HG02840 (cell line): Measurements from ENCODE around the gene CADM2.

Experiments used
- ATAC-seq: cut with Tn5 transposase; IDR thresholded peaks from one replicate; pipeline ENCODE4 v1.9.1; 2021; ENCODE audit warnings: mild to moderate bottlenecking, moderate library complexity, moderate number of reproducible peaks; ENCODE audit not compliant: unreplicated experiment, low FRiP score

CADM2 gene

GRCh38 chr3:85171976-85172375 lies 213.2 kb downstream of the CADM2 start:
- no peak for ATAC-seq

DNA sequence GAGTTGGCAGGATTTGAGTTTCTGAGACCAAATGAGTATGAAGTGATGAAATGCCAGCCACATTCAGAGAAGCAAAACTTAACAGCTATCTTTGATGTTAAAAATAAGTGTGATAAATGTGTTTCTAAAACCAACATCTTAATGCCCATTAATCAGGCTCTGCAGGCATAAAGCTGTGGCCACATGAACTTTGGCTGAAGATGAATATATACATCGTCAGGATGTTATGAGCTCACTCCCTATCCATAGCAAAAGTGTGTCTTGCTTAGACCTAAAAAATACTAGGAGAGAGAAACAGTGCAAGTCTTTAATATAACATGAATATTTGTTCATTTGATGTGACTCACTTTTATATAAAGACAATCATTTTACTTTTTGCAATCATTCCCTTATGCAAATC lies 218.0 kb downstream of the CADM2 start:
- ATAC-seq: no peak

GRCh38 chr3:85182975-85183752 lies 224.4 kb downstream of the CADM2 start:
- no peak for ATAC-seq

DNA sequence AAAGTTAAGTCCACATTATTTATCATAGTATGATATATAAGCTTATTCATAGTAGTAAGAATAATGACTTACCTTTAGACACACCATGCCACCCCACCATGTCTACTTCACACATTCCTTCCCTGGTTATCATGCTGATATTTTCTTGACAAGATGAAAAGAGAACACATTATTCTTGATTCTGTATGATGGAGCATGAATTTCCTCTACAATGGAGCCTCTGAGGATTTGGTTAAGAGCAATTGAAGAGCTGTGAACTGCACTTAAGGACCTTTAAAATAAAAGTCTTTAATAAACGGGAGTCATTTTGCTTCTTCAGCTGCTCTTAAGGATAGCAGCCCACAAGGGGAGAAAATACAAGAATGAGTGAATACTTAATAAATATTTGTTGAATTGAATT lies 226.7 kb downstream of the CADM2 start:
- no peak for ATAC-seq

DNA sequence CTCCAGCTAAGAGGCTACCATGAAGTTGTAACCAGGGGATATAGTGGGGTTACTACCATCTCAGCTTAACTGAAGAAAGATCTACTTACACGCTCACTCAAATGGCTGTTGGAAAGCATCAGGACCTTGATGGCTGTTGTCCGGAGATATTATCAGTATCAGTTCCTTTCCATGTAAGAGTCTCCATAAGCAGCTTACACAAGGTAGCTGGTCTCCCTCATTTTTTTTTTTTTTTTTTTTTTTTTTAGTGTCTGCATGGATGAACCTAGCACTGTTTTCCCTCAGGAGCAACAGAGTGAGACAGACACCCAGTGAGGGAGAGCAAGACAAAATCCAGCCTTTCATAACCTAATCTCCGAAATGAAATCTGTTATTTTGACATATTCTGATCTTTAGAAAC lies 230.9 kb downstream of the CADM2 start:
- no peak for ATAC-seq

DNA sequence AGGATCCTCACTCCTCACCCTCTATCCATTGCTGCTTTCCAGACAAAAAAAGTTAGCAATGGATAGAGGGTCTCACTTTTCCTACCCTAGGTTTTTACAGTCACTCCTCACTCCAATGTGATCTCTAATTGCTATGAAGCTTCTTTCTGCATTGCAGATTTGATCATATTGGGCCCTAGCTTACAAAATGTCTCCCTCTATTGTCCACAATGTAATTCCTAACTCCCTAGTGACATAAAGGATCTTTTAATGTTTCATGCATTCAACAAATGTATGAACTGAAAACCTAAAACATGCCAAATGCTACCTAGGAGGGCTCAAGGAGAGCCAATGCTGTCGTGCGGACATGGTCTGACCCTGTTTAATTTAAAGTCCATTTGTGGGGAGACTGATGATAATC lies 234.8 kb downstream of the CADM2 start:
- no peak for ATAC-seq

- no peak for ATAC-seq
Observed at GRCh38 chr3:85208650-85209049, 249.9 kb downstream of the CADM2 start.

- ATAC-seq: no peak
Observed at GRCh38 chr3:85210540-85210939, 251.8 kb downstream of the CADM2 start.

DNA sequence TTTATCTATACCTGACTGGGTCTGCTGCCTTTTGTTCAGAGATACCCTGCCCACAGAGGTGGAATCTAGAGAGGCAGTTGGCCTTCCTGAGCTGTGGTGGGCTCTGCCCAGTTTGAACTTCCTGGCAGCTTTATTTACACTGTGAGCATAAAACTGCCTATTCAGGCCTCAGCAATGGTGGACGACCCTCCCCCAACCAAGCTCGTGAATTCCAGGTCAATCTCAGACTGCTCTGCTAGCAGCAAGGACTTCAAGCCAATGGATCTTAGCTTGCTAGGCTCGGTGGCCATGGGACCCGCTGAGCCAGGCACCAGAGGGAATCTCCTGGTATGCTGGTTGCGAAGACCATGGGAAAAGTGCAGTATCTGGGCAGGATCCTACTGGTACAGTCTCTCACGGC lies 270.2 kb downstream of the CADM2 start:
- ATAC-seq: no peak

DNA sequence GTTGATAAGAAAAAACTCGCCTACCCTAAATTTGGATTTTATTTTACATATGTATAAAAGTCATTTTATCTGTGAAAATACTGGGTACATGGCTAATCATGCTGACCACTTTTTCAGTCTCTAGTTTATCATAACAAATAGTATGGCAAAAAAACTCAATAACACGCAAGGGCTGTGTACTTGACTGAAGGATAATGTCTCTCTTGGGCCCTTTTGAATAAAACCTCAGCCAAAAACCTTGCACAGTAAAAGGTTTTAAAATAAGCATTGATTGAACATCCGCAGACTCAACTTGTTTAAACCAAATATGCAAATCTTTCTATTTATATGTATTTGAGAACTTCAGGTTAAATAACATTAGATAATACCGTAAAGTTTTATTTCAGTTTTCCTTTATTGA lies 285.3 kb downstream of the CADM2 start:
- no peak for ATAC-seq

DNA sequence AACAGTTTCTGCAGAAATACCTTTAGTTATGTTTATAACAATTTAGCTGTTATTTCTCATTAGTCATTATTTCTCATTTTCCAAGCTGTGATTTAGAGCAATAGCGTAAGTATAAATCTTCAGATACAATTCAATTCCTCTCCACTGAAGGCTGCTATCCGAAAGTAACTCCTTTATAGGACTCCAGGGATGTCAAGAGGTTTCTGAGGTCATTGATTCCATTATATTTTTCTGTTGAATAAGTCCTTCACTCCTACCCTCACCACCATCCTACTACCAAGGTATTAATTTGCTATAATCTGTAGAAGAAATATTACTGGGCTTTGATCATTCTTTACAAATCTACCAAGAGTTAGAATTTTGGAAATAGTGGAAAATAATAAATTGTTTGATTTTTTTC lies 285.7 kb downstream of the CADM2 start:
- ATAC-seq: no peak

DNA sequence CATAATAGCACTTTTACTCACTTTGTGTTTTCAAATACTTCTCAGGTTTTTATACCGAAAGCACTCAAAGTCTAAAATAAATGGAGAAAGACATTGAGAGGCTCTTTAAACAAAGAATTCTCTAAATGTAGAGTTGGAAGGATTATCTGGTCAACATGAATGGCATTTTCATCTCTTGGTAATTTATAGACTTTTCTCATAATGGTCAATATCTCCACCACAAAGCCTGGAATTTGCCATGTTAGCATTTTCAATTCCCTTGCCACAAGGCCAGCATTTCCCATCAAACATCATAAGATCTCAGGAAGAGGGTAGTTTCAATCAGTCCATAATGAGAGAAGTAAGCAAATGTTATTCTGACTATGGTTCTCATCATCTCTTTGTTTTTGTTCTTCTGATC lies 293.0 kb downstream of the CADM2 start:
- ATAC-seq: no peak

DNA sequence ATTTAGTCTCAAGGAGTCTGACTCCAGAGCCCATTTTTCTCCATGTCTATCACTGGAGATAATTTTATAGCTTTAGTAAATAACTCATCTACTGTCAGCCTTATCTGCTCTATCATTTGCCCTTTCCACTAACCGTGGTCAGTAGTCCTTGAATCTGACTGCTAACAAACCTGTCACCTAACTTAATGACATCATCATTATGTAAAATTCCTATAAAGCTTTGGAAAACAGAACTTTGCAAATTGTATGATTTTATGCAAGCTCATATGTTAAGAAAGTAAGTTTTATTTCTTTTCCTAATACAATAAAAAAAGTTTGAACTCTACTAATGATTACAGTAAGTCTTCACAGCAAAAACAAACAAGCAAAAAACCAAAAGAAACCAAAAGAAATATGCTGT lies 293.9 kb downstream of the CADM2 start:
- no peak for ATAC-seq

- ATAC-seq: no peak
Observed at GRCh38 chr3:85254738-85255137, 295.9 kb downstream of the CADM2 start.

- no peak for ATAC-seq
Observed at GRCh38 chr3:85255949-85256348, 297.2 kb downstream of the CADM2 start.

DNA sequence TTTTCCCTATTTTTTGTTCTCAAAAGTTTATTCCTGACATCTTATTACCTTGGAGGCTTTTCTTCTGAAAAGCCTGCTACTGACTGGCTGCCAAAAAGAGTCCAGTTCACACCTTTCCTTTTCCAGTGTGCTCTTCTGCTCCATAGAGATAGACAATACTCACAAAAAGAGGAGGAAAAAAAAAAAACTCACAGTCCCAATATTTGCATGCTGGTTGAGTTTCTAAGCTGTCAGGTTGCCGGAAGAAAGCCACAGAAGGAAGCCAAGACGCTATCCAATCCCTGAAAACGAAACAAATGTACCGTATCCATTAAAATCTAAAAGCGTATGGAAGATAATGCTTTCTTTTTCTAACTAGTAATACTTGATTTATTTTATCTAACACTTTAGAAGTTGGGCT lies 299.5 kb downstream of the CADM2 start:
- no peak for ATAC-seq

- ATAC-seq: no peak
Observed at GRCh38 chr3:85258819-85259218, 300.0 kb downstream of the CADM2 start.

DNA sequence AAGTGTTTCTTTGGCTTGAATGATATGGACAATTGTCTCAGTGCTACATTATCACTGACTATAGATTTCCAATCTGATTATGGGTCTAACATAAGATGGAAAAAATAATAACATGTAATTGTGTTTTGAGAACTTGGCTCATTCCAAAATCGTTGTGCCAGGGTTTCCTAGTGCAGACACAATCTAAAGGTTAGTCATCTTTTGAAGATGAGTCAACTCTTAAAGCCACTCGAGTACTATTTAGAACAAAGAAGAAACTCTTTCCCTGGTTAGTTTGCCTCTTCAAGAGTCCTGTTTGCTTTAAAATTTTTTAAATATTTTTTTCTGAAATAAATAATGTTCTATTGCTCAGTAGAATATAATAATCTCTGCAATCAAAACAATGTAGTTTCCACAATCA lies 301.0 kb downstream of the CADM2 start:
- ATAC-seq: no peak

DNA sequence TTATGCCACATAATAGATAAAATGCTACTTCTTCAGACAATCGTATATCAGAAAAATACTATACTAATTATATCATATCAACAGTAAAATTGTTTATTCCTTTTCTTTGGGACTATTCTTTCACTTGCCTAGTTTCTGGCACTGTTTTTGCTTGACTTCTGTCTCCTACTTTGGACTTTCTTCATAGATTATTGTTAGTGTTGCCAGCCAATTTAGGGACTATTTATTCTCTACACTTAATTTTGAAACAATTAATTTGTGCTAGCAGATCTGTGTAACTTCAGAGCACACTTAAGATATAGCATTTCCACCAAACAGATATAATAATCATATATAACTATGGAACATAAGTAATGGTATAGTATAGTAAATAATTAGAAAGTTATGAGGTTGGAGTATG lies 305.6 kb downstream of the CADM2 start:
- no peak for ATAC-seq

- ATAC-seq: no peak
Observed at GRCh38 chr3:85270488-85270887, 311.7 kb downstream of the CADM2 start.

GRCh38 chr3:85271911-85272310 lies 313.1 kb downstream of the CADM2 start:
- no peak for ATAC-seq

- no peak for ATAC-seq
Observed at GRCh38 chr3:85288257-85288656, 329.5 kb downstream of the CADM2 start.

DNA sequence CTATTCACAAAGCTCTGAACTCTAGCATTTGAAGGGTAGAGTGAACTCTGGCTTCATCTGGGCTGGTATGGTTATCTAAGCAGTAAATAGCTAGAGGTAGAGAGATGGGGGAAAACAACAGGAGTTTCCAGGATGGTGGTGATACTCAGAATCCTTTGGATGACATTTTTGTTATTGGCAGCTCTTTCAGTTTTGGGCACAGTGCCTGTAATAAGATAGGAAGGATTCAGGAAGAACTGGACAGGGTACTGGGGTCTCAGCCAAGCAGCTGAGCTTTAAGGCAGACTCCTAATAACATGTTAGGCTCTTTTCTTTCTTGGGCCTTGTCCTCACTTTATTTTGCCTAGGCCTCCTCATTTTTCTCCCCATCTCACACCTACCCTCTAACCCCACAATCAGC lies 338.5 kb downstream of the CADM2 start:
- ATAC-seq: no peak
